ENCODE data around the gene DDX31. TPM values are rescaled to one million over a fixed set of nuclear protein-coding genes. Genes with fewer than 3 reads are reported as not detected.

DDX31 gene
- total RNA-seq, 1 experiment from 2014 or later, result 25.8 TPM

GRCh38 chr9:132630116-132630515 lies 39.7 kb downstream of the DDX31 start:
- DNase-seq (ENCODE audit: low read depth, low spot score), result no peak
- Histone ChIP-seq H3K9me3 (ENCODE audit: control insufficient read depth in 1 of 2, insufficient read depth in 1 of 2, low read depth in 1 of 2, low read length in 2 of 2) (no peaks in the 10 kb centered on the region), H4K20me1 (ENCODE audit: insufficient read depth) (no peaks in the 10 kb centered on the region), H3K27me3 (ENCODE audit: insufficient read depth, low read length) (no peaks in the 10 kb centered on the region), H3K4me1 (ENCODE audit: control insufficient read depth in 1 of 2, insufficient read depth in 2 of 2, low read length in 2 of 2) (no peaks in the 10 kb centered on the region), H3K27ac (ENCODE audit: low read depth, low read length) (no peak overlapping the region), H3K79me2 (ENCODE audit: insufficient read depth, low read length) (no peaks in the 10 kb centered on the region; the same call in 1 of the 2 replicates), H3K4me2 (ENCODE audit: low read length) (no peak overlapping the region), H3K4me3 (replicated peaks in 1 of 2; ENCODE audit: low read depth in 1 of 2, low read length in 2 of 2) (no peak overlapping the region), H2AFZ (ENCODE audit: low read depth, low read length, poor library complexity, severe bottlenecking) (no peak overlapping the region), H3K36me3 (ENCODE audit: control insufficient read depth in 1 of 2, insufficient read depth in 2 of 2, low read length in 2 of 2) (peaks cover 18 to 54% of the 10 kb centered on the region in 2 experiments), H3K9ac (ENCODE audit: low read length) (no peak overlapping the region), H3K9me2 (ENCODE audit: insufficient read depth) (no peaks in the 10 kb centered on the region)
- ATAC-seq, result no peak
- POLR2A ChIA-PET, result no interaction called here
- TF ChIP-seq SRF (IDR thresholded peaks at IDR 0.05; ENCODE audit: low read depth) (no peak), JUND (IDR thresholded peaks at IDR 0.05) (no peak), MAX (IDR thresholded peaks at IDR 0.05) (no peak), POLR2A (IDR thresholded peaks at IDR 0.05; ENCODE audit: borderline replicate concordance, extremely low read depth, insufficient read depth, insufficient read length) (no peak), EZH2phosphoT487 (IDR thresholded peaks at IDR 0.05; ENCODE audit: borderline replicate concordance) (no peak), CEBPB (IDR thresholded peaks at IDR 0.05; ENCODE audit: low read depth) (no peak), FOSL1 (IDR thresholded peaks at IDR 0.05; ENCODE audit: low read depth) (no peak), EZH2 (IDR thresholded peaks at IDR 0.05) (no peak), SIN3A (IDR thresholded peaks at IDR 0.05; ENCODE audit: low read depth) (no peak), RAD21 (IDR thresholded peaks at IDR 0.05; ENCODE audit: low read depth) (no peak), ZBTB33 (IDR thresholded peaks at IDR 0.05; ENCODE audit: extremely low read depth, insufficient replicate concordance, low read length) (no peak), CBX3 (IDR thresholded peaks at IDR 0.05; ENCODE audit: low read depth) (no peak), ELF1 (IDR thresholded peaks at IDR 0.05; ENCODE audit: borderline replicate concordance, low read depth) (no peak), ZNF274 (IDR thresholded peaks at IDR 0.05; ENCODE audit: low read depth, low read length) (no peak)
- intact Hi-C loops (cut with micrococcal nuclease), result no loop called here
- RAD21 ChIA-PET (ENCODE audit: low non-redundant PET in 1 of 2, low total read pairs in 2 of 2, uncharacterized antibody in 2 of 2, unreplicated experiment in 2 of 2), result no interaction called here
- CTCF ChIA-PET, result no interaction called here
- BruUV-seq (replicated peaks), result no TSS peak
